Right lung (tissue), 5 donors: ENCODE data around the gene TBC1D1. TPM values are rescaled to one million over a fixed set of nuclear protein-coding genes. Genes with fewer than 3 reads are reported as not detected.
"Not testable (repeated sequence)": the region's sequence is repeated elsewhere in the genome, so short reads cannot be mapped to it uniquely, and the experiment has no call there.

Experiments used
- DNase-seq, 2 donors: peaks; one replicate each; pipeline ENCODE4 v3.0.0-alpha.2; 2013
- polyA plus RNA-seq, 5 donors: library from polyadenylated mRNA; unstranded; fragments of 120-200 nt; gene quantifications; one replicate each; pipeline versions ENCODE4 v1.2.1 to v1.2.3, GENCODE V29; 2013; ENCODE audit warnings: inconsistent platforms in 1 of 5, low replicate concordance in 1 of 5; ENCODE audit not compliant: insufficient read length in 5 of 5, insufficient read depth in 1 of 5

Gene TBC1D1
- polyA plus RNA-seq, 5 donors, result 61.0 to 70.7 (median 67.7) TPM

- DNase-seq, result peak; percentile 35 to 58
These were observed 70.0 kb downstream of the TBC1D1 start for GRCh38 chr4:37960679-37961450.

- DNase-seq, result no peak
These were observed 74.0 kb downstream of the TBC1D1 start for GRCh38 chr4:37964734-37965457.

GRCh38 chr4:37966044-37966443 is 75.2 kb downstream of the TBC1D1 start:
- no peak for DNase-seq

GRCh38 chr4:37967736-37968135 is 76.9 kb downstream of the TBC1D1 start:
- DNase-seq, result no peak

- no peak for DNase-seq
These were observed 77.9 kb downstream of the TBC1D1 start for GRCh38 chr4:37968747-37969146.

- no peak for DNase-seq
These were observed 79.8 kb downstream of the TBC1D1 start for GRCh38 chr4:37970702-37971101.

GRCh38 chr4:37971202-37971601 is 80.3 kb downstream of the TBC1D1 start:
- no peak for DNase-seq

- no peak for DNase-seq
These were observed 82.6 kb downstream of the TBC1D1 start for GRCh38 chr4:37973441-37973840.

- DNase-seq, result not testable (repeated sequence)
These were observed 84.5 kb downstream of the TBC1D1 start for GRCh38 chr4:37975321-37975822.

- no peak for DNase-seq
These were observed 85.6 kb downstream of the TBC1D1 start for GRCh38 chr4:37976507-37976906.

GRCh38 chr4:37976991-37977470 is 86.1 kb downstream of the TBC1D1 start:
- DNase-seq, result peak; percentile 77 to 82

GRCh38 chr4:37977471-37978247 is 86.8 kb downstream of the TBC1D1 start:
- DNase-seq, result peak; percentile 62 to 68

- no peak for DNase-seq
These were observed 87.5 kb downstream of the TBC1D1 start for GRCh38 chr4:37978248-37978924.

- no peak for DNase-seq
These were observed 89.4 kb downstream of the TBC1D1 start for GRCh38 chr4:37980246-37980645.

GRCh38 chr4:37981425-37981824 is 90.5 kb downstream of the TBC1D1 start:
- no peak for DNase-seq

GRCh38 chr4:37981844-37982720 is 91.2 kb downstream of the TBC1D1 start:
- no peak for DNase-seq

GRCh38 chr4:37982736-37983135 is 91.9 kb downstream of the TBC1D1 start:
- DNase-seq, result no peak

- DNase-seq, result no peak
These were observed 93.1 kb downstream of the TBC1D1 start for GRCh38 chr4:37983951-37984350.

- no peak for DNase-seq
These were observed 94.9 kb downstream of the TBC1D1 start for GRCh38 chr4:37985730-37986275.

GRCh38 chr4:37988670-37989069 is 97.8 kb downstream of the TBC1D1 start:
- DNase-seq, result no peak
